GM06990 (cell line): ENCODE data around the gene SLC35A2.
"Not testable (repeated sequence)": the region's sequence is repeated elsewhere in the genome, so short reads cannot be mapped to it uniquely, and the experiment has no call there.

Experiments
- DNase-seq: peaks from one replicate; pipeline ENCODE4 v3.0.0-alpha.2; 2011; ENCODE audit not compliant: insufficient read length; ENCODE audit errors: extremely low read depth
- H3K27me3 ChIP-seq: replicated peaks from 2 replicates; pipeline ENCODE4 v1.6.0; 2011; ENCODE audit warnings: low read length; ENCODE audit not compliant: control insufficient read depth, insufficient read depth
- H3K36me3 ChIP-seq: 2 replicates; pipeline ENCODE4 v1.5.1; 2011; ENCODE audit warnings: low read length; ENCODE audit not compliant: control insufficient read depth, insufficient read depth
- H3K4me3 ChIP-seq: replicated peaks from 2 replicates; pipeline ENCODE4 v1.5.1; 2011; ENCODE audit warnings: low read depth, mild to moderate bottlenecking, control low read depth, low read length
- CTCF ChIP-seq: IDR thresholded peaks from 2 replicates; pipeline ENCODE4 v1.5.1; 2011; ENCODE audit warnings: low read length, control low read depth, mild to moderate bottlenecking, inconsistent platforms; ENCODE audit not compliant: insufficient read depth, poor library complexity, severe bottlenecking

Gene SLC35A2

DNA sequence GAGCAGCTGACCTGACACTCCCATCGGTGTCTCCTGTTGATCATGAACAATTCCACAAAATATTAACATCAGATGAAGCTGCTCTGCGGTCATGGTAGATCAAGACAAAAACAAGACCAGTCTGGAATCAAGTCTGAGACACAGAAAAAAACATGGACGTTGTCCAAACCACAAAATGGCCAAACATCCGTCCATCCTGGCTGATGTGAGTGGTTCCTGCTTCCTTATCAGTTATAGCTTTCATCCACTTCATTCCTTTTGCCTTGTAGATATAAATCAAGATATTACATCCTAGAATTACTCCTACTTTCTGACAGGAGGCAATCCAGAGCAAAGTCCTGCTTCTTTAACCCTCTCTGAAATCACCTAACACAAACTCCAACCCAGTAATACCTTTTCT, 47.2 kb downstream of the SLC35A2 start:
- H3K36me3 ChIP-seq: no peaks in the 10 kb centered on the region
- DNase-seq: no peak
- no peak overlapping the region for H3K4me3 ChIP-seq
- TF ChIP-seq CTCF: no peak
- no peaks in the 10 kb centered on the region for H3K27me3 ChIP-seq

DNA sequence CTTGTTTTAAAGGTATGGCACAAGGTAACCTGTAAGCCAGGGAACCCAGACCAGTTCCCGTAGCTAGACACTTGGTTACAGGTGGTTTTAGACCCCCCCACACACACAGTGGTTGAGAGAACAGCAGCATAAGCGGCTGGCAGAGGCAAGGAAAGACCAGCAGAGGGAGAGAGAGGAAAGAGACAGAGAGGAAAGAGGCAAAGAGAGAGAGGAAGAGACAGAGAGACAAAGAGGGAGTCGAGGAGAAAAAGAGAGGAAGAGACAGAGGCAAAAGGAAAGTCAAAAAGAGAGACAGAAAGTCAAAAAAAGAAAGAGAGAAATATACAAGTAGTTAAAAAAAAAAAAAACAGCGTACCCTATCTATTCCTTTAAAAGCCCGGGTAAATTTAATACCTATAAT, 56.5 kb downstream of the SLC35A2 start:
- H3K27me3 ChIP-seq: no peaks in the 10 kb centered on the region; the same call in 1 of the 2 replicates
- no peak overlapping the region for H3K4me3 ChIP-seq
- no peak for DNase-seq
- no peak for TF ChIP-seq CTCF
- H3K36me3 ChIP-seq: no peaks in the 10 kb centered on the region

GRCh38 chrX:48854121-48854804, 57.2 kb downstream of the SLC35A2 start:
- H3K36me3 ChIP-seq, DNase-seq, H3K4me3 ChIP-seq, H3K27me3 ChIP-seq: not testable (repeated sequence)

- not testable (repeated sequence) for H3K4me3 ChIP-seq, H3K27me3 ChIP-seq, DNase-seq
Observed at GRCh38 chrX:48853494-48853893, 58.0 kb downstream of the SLC35A2 start.

More at GRCh38 chrX:48853494-48853893, 58.0 kb downstream of the SLC35A2 start:
- not testable (repeated sequence) for H3K36me3 ChIP-seq
